Left cardiac atrium (tissue), 2 donors: ENCODE measurements around the gene CABP5. TPM values are rescaled to one million over a fixed set of nuclear protein-coding genes. Genes with fewer than 3 reads are reported as not detected.

Experiments used
- total RNA-seq, 2 donors: library from RNA; stranded (reverse); fragmentation: NEBNext Ultra II Directional; extraction: Animal tissue kit (Norgen Biotek cat#: 25700); gene quantifications; one replicate each; pipeline ENCODE4 v1.2.1, GENCODE V29; 2021
- donor health status: DM: no; HTN: yes; CAD: no; lungs with severe emphysema.
- donor health status: DM: yes; HTN: yes; CAD: no.

Gene CABP5
- total RNA-seq, 2 donors from 2014 or later, result not detected

Other genes starting within 250 kb of the CABP5 start
- gene TPRX1, start 239.5 kb downstream of the CABP5 start, total RNA-seq, result not detected
- not detected for gene CRX, start 222.1 kb downstream of the CABP5 start, total RNA-seq
- gene TPRX2, start 184.8 kb downstream of the CABP5 start, total RNA-seq, result not detected
- gene SULT2A1, start 157.8 kb downstream of the CABP5 start, total RNA-seq, result not detected
- gene BSPH1, start 51.9 kb downstream of the CABP5 start, total RNA-seq, result not detected
- not detected for gene ELSPBP1, start 49.4 kb downstream of the CABP5 start, total RNA-seq
- gene PLA2G4C, start 66.7 kb upstream of the CABP5 start, total RNA-seq, result 10 to 100 TPM; 20.3 to 23.9 TPM
- gene LIG1, start 126.3 kb upstream of the CABP5 start, total RNA-seq, result 1 to 10 TPM; 5.8 to 7.4 TPM
- 1 to 10 TPM; 4.6 to 6.2 TPM for gene ZSWIM9, start 126.6 kb upstream of the CABP5 start, total RNA-seq
- 10 to 100 TPM; 33.5 to 37.4 TPM for gene CARD8, start 211.8 kb upstream of the CABP5 start, total RNA-seq
- under 1 TPM; 0.39 to 0.74 TPM for gene ZNF114, start 226.0 kb upstream of the CABP5 start, total RNA-seq